T-helper 1 cell treated with Interleukin-12 subunit alpha and Interleukin-12 subunit beta and Interleukin-4 antibody, amounts not matched to agents 30 μg/mL and 1 μg/mL, for 36 hours (primary cell): Measurements from ENCODE around the gene ICAM1.
"Not testable (repeated sequence)": the region's sequence is repeated elsewhere in the genome, so short reads cannot be mapped to it uniquely, and the experiment has no call there.

ENCODE experiments used
- H3K27ac Mint-ChIP-seq: one replicate; pipeline ENCODE4 v1.8.0; 2021; ENCODE audit warnings: mild to moderate bottlenecking, mixed read lengths
- H3K27me3 Mint-ChIP-seq: one replicate; pipeline ENCODE4 v1.8.0; 2021; ENCODE audit warnings: low read depth, mixed read lengths
- H3K36me3 Mint-ChIP-seq: one replicate; pipeline ENCODE4 v1.8.0; 2021; ENCODE audit warnings: low read depth, mixed read lengths
- H3K4me1 Mint-ChIP-seq: one replicate; pipeline ENCODE4 v1.8.0; 2021; ENCODE audit warnings: low read depth, mixed read lengths
- H3K4me3 Mint-ChIP-seq: one replicate; pipeline ENCODE4 v1.8.0; 2021; ENCODE audit warnings: mild to moderate bottlenecking, moderate library complexity, mixed read lengths
- H3K9me3 Mint-ChIP-seq: one replicate; pipeline ENCODE4 v1.8.0; 2021; ENCODE audit warnings: mixed read lengths

The ICAM1 gene

GRCh38 chr19:10231612-10232228, 39.2 kb upstream of the ICAM1 start:
- peak overlapping the region; percentile 61 for H3K27ac Mint-ChIP-seq
- peaks cover 22% of the 10 kb centered on the region for H3K4me1 Mint-ChIP-seq
- peaks cover 3% of the 10 kb centered on the region for H3K36me3 Mint-ChIP-seq
- peak overlapping the region; percentile 71 for H3K4me3 Mint-ChIP-seq
- H3K9me3 Mint-ChIP-seq, result no peaks in the 10 kb centered on the region
- no peaks in the 10 kb centered on the region for H3K27me3 Mint-ChIP-seq

GRCh38 chr19:10233946-10234345, 37.0 kb upstream of the ICAM1 start:
- H3K4me3 Mint-ChIP-seq, result no peak overlapping the region
- H3K27ac Mint-ChIP-seq, result no peak overlapping the region
- peaks cover 22% of the 10 kb centered on the region for H3K4me1 Mint-ChIP-seq
- H3K27me3 Mint-ChIP-seq, result no peaks in the 10 kb centered on the region
- H3K9me3 Mint-ChIP-seq, result no peaks in the 10 kb centered on the region
- H3K36me3 Mint-ChIP-seq, result peaks cover 3% of the 10 kb centered on the region

GRCh38 chr19:10235003-10235402, 35.9 kb upstream of the ICAM1 start:
- H3K36me3 Mint-ChIP-seq, result peaks cover 3% of the 10 kb centered on the region
- H3K27me3 Mint-ChIP-seq, result no peaks in the 10 kb centered on the region
- peak overlapping the region; percentile 69 for H3K27ac Mint-ChIP-seq
- H3K4me3 Mint-ChIP-seq, result no peak overlapping the region
- H3K4me1 Mint-ChIP-seq, result peaks cover 16% of the 10 kb centered on the region
- H3K9me3 Mint-ChIP-seq, result no peaks in the 10 kb centered on the region

GRCh38 chr19:10235409-10235808, 35.5 kb upstream of the ICAM1 start:
- not testable (repeated sequence) for H3K4me3 Mint-ChIP-seq, H3K27me3 Mint-ChIP-seq, H3K9me3 Mint-ChIP-seq, H3K36me3 Mint-ChIP-seq
- Mint-ChIP-seq H3K27ac (peak overlapping the region; percentile 69), H3K4me1 (peaks cover 16% of the 10 kb centered on the region)

DNA sequence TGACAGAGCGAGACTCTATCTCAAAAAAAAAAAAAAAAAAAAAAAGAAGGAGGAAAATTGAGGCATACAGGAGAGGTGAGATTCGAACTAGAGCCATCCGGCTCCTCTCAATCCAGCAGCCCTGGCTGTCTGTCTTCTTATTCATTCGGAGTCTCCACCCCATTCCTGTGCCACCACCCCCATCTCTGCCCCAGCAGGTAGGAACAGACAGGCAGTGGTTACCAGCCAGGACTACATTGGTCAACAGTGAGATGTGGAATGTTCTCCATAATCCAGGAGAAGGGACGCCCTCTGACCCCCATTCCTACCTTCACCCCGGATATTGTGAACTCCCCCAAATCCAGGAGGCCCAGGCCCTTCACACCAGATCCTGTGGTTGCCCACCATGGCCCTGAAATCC, 33.2 kb upstream of the ICAM1 start:
- no peak overlapping the region for H3K27ac Mint-ChIP-seq
- H3K9me3 Mint-ChIP-seq, result no peaks in the 10 kb centered on the region
- peaks cover 3% of the 10 kb centered on the region for H3K36me3 Mint-ChIP-seq
- H3K4me3 Mint-ChIP-seq, result no peak overlapping the region
- no peaks in the 10 kb centered on the region for H3K27me3 Mint-ChIP-seq
- H3K4me1 Mint-ChIP-seq, result peaks cover 14% of the 10 kb centered on the region

DNA sequence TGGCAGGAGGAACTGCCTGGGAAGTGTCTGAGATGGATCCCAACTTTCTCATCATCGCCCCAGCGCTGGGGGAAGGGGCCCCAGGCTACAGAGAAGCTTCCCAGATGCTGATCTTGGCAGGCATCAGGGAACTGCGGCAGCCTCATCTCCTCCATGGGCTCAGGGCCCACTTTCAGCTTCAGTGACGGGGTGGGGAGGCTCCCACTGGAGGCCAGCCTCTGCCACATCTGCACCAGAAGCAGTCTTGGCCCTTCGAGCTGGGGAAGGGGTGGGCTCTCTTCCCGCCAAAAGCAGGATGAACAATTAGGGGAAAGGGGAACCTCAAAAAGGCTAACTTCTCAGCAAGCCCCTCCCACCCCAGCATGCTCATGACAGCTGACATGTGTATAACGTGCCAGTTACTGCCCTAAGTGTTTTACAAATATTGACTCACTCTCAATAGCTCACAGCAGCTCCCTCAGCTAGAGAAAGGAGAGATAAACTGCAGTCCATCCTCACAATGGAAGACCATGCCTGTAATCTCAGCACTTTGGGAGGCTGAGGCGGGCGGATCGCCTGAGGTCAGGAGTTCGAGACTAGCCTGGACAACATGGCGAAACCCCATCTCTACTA, 32.6 kb upstream of the ICAM1 start:
- Mint-ChIP-seq H3K36me3 (peaks cover 3% of the 10 kb centered on the region), H3K9me3 (no peaks in the 10 kb centered on the region), H3K4me1 (peaks cover 14% of the 10 kb centered on the region), H3K27ac (no peak overlapping the region), H3K27me3 (no peaks in the 10 kb centered on the region), H3K4me3 (no peak overlapping the region)

DNA sequence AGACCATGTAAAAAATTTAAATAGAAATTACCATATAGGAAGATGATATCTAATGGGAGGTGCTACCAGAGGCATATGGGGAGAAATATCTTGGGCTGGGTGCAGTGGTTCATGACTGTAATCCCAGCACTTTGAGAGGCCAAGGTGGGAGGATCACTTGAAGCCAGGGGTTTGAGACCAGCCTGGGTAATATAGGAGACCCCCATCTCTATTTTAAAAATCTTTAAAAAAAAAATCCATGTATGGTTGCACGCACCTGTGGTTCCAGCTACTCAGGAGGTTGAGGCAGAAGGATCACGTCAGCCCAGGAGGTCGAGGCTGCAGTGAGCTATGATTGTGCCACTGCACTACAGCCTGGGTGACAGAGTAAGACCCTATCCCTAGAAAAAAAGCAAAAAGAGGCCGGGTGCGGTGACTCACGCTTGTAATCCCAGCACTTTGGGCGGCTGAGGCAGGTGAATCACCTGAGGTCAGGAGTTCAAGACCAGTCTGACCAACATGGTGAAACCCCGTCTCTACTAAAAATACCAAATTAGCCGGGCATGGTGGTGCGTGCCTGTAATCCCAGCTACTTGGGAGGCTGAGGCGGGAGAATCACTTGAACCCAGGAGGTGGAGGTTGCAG, 29.0 kb upstream of the ICAM1 start:
- H3K9me3 Mint-ChIP-seq, H3K4me3 Mint-ChIP-seq, H3K4me1 Mint-ChIP-seq, H3K27me3 Mint-ChIP-seq, H3K36me3 Mint-ChIP-seq, H3K27ac Mint-ChIP-seq: not testable (repeated sequence)

DNA sequence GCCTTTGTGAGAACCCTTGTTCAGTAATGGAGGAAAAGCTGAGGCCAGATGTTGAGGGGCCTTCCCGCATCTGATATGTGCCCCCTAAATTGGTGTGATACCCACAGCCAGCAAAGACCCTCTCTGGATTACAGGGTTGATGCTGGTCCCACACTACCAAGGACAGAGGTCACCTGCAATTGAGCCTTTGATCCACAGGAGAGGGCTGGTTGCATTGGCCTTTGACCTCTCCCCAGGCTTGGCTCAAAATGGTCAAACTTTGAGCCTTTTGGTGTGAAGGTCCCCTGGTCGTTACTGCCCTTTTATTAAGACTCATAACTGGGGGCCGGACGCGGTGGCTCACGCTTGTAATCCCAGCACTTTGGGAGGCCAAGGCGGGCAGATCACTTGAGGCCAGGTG, 27.3 kb upstream of the ICAM1 start:
- Mint-ChIP-seq H3K36me3 (no peaks in the 10 kb centered on the region), H3K27me3 (no peaks in the 10 kb centered on the region), H3K4me1 (no peaks in the 10 kb centered on the region), H3K4me3 (no peak overlapping the region), H3K27ac (no peak overlapping the region), H3K9me3 (no peaks in the 10 kb centered on the region)

DNA sequence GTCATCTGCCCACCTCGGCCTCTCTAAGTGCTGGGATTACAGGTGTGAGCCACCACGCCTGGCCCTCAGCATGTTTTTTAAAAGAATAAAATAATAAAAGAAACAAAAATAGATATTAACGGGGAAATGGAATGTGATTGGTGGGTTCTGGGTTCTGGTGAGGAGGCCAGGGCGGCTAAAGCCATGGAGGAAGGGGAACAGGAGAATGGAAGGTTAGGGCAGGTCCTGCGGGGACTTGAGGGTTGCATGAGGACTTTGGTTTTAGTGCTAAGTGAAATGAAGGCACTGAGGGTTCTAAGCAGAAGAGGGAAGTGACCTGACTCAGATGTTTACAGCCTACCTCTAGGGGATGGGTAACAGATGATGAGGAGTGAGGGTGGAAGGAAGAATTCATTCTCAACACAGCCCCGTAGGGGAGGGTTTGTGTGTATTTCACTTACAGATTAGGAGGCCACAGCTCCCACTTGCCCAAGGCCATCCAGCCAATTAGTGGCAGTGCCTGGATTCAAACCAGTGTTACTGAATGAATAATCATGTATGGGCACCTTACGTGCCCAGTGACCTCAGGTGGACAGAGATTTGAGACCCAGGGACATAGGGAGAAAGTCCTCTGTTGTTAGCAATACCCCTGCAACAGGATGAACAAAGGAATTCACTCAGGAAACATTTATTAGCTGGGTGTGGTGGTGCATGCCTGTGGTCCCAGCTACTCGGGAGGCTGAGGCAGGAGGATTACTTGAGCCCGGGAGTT, 25.6 kb upstream of the ICAM1 start:
- Mint-ChIP-seq H3K27me3 (no peaks in the 10 kb centered on the region), H3K4me1 (peaks cover 3% of the 10 kb centered on the region), H3K36me3 (no peaks in the 10 kb centered on the region), H3K9me3 (no peaks in the 10 kb centered on the region), H3K4me3 (no peak overlapping the region), H3K27ac (no peak overlapping the region)

DNA sequence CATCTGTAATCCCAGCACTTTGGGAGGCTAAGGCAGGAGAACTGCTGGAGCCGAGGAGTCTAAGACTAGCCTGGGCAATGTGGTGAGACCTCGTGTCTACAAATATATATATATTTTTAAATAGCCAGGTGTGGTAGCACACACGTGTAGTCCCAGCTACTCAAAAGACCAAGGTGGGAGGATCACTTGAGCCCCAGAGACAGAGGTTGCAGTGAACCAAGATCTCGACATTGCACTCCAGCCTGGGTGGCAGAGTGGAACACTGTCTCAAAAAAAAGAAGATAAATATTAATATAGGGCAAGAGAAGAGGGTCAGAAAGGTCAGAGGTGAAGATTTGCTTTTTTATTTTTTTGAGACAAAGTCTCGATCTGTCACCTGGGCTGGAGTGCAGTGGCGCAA, 24.4 kb upstream of the ICAM1 start:
- Mint-ChIP-seq H3K4me3 (no peak overlapping the region), H3K4me1 (peaks cover 5% of the 10 kb centered on the region), H3K9me3 (no peaks in the 10 kb centered on the region), H3K27ac (no peak overlapping the region), H3K27me3 (no peaks in the 10 kb centered on the region), H3K36me3 (no peaks in the 10 kb centered on the region)

DNA sequence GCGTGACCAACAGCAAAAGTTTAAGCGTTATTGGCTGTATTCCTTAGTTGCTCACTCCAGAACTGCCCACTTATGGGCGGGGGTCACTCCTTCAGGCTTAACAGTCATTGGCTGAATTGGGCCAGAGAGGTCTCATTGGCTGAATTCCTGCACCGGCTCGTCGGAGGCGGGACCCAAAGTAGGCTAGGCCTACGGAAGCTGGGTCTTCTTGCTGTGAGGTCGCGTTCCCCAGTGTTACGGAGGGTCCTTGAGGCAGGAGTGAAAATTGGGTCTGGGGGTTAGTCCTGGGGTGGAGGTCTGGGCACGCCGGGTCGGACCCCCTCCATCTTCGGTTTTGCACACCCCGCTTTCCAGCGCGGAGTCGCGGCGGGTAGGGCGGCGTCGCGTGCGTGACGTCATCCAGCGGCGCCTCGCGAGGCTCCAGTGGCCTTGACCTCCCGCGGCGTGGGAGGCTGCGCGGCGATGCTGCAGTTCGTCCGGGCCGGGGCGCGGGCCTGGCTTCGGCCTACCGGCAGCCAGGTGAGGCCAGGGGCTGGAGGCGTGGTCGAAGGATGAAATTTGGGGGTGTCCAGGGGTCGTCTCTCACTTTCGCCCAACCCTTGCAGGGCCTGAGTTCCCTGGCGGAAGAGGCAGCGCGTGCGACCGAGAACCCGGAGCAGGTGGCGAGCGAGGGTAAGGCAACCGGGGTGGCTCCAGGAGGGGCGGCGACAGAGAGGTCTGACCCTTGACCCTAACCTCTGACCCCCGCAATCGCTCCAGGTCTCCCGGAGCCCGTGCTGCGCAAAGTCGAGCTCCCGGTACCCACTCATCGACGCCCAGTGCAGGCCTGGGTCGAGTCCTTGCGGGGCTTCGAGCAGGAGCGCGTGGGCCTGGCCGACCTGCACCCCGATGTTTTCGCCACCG, 18.9 kb upstream of the ICAM1 start, which contains the start of gene MRPL4:
TSS of gene MRPL4 (plus strand) at position 423 of the 903 bp plus-strand sequence. CDS start at position 463, 40 bp downstream.
- Mint-ChIP-seq H3K27ac (peak within 1 kb of the TSS; percentile 98), H3K4me1 (peaks cover 14% of the 10 kb centered on the region), H3K4me3 (peak within 1 kb of the TSS; percentile 98), H3K36me3 (peaks cover 17% of the 10 kb centered on the region), H3K9me3 (no peaks in the 10 kb centered on the region), H3K27me3 (no peaks in the 10 kb centered on the region)

- Mint-ChIP-seq H3K9me3 (no peaks in the 10 kb centered on the region), H3K27me3 (no peaks in the 10 kb centered on the region), H3K27ac (peak overlapping the region; percentile 98)
These were observed 18.2 kb upstream of the ICAM1 start for GRCh38 chr19:10252707-10253106.

GRCh38 chr19:10254244-10254643, 16.7 kb upstream of the ICAM1 start:
- Mint-ChIP-seq H3K4me3 (peak overlapping the region; percentile 23), H3K9me3 (no peaks in the 10 kb centered on the region), H3K4me1 (peaks cover 19% of the 10 kb centered on the region), H3K27me3 (no peaks in the 10 kb centered on the region), H3K27ac (no peak overlapping the region), H3K36me3 (peaks cover 28% of the 10 kb centered on the region)

More at GRCh38 chr19:10252707-10253106, 18.2 kb upstream of the ICAM1 start:
- Mint-ChIP-seq H3K4me3 (peak overlapping the region; percentile 98), H3K36me3 (peaks cover 24% of the 10 kb centered on the region), H3K4me1 (peaks cover 14% of the 10 kb centered on the region)

- no peak overlapping the region for H3K27ac Mint-ChIP-seq
- H3K27me3 Mint-ChIP-seq, result no peaks in the 10 kb centered on the region
- no peaks in the 10 kb centered on the region for H3K9me3 Mint-ChIP-seq
- peaks cover 22% of the 10 kb centered on the region for H3K4me1 Mint-ChIP-seq
- H3K4me3 Mint-ChIP-seq, result no peak overlapping the region
- H3K36me3 Mint-ChIP-seq, result peaks cover 28% of the 10 kb centered on the region
These were observed 15.6 kb upstream of the ICAM1 start for GRCh38 chr19:10255358-10255757.
